HEK293 (cell line): ENCODE results near the gene LRP1B.

Experiments used
- CTCF ChIA-PET: fragments of 350-600 bp; formaldehyde crosslinking; extraction: SDS; loops from one replicate; lab custom pipeline; 2021; ENCODE audit warnings: antibody characterized with exemption; lab: Yijun Ruan, JAX
- POLR2A ChIA-PET: fragments of 300-600 bp; formaldehyde crosslinking; extraction: SDS; loops from one replicate; lab custom pipeline; 2020; ENCODE audit warnings: antibody characterized with exemption, inconsistent platforms; lab: Yijun Ruan, JAX
- H3K27ac ChIP-seq: fragments of 200-500 bp; sonication (Bioruptor generic); 2 replicates; pipeline ENCODE4 v1.5.1; 2014; ENCODE audit warnings: low read depth, low read length, control low read depth, inconsistent platforms; ENCODE audit errors: extremely low read depth
- H3K36me3 ChIP-seq, 2 experiments: fragments of 200-500 bp in 1 of 2; sonication (Bioruptor generic) in 1 of 2; 1 replicate in 1 of 2; 2 replicates in 1 of 2; pipeline ENCODE4 v1.5.1; 2014 to 2017; ENCODE audit warnings: inconsistent platforms in 2 of 2, low read length in 2 of 2; ENCODE audit not compliant: control insufficient read depth in 2 of 2, insufficient read depth in 1 of 2
- H3K4me1 ChIP-seq: fragments of 200-500 bp; sonication (Bioruptor generic); 2 replicates; pipeline ENCODE4 v1.5.1; 2014; ENCODE audit warnings: mild to moderate bottlenecking, low read length, inconsistent platforms; ENCODE audit not compliant: control insufficient read depth, insufficient read depth
- H3K4me3 ChIP-seq: 2 replicates; pipeline ENCODE4 v1.5.1; 2011; ENCODE audit warnings: low read depth, mild to moderate bottlenecking, control low read depth, low read length, moderate library complexity
- H3K9me3 ChIP-seq: fragments of 200-500 bp; sonication (Bioruptor generic); 2 replicates; pipeline ENCODE4 v1.5.1; 2014; ENCODE audit warnings: low read depth, low read length, inconsistent platforms; ENCODE audit not compliant: control insufficient read depth, insufficient read depth
- FEZF1 ChIP-seq: fragments of 450-650 bp; formaldehyde crosslinking; IDR thresholded peaks from 2 replicates; pipeline ENCODE4 v1.5.1; 2016; ENCODE audit warnings: missing biosample characterization, missing genetic modification characterization
- GLIS2 ChIP-seq: fragments of 450-650 bp; formaldehyde crosslinking; IDR thresholded peaks from 2 replicates; pipeline ENCODE4 v1.5.1; 2016; ENCODE audit warnings: missing biosample characterization, missing genetic modification characterization
- HIC1 ChIP-seq: fragments of 450-650 bp; formaldehyde crosslinking; IDR thresholded peaks from 2 replicates; pipeline ENCODE4 v1.5.1; 2016; ENCODE audit warnings: missing biosample characterization, missing genetic modification characterization
- HOXA7 ChIP-seq: sonication (generic); formaldehyde crosslinking; IDR thresholded peaks from 2 replicates; pipeline ENCODE4 v1.8.1; 2022; ENCODE audit warnings: missing genetic modification reagents, borderline replicate concordance
- KLF10 ChIP-seq: fragments of 450-650 bp; IDR thresholded peaks from 2 replicates; pipeline ENCODE4 v1.5.1; 2018; ENCODE audit warnings: missing biosample characterization, mild to moderate bottlenecking, missing genetic modification characterization
- KLF17 ChIP-seq: fragments of 450-650 bp; formaldehyde crosslinking; IDR thresholded peaks from 2 replicates; pipeline ENCODE4 v1.5.1; 2016; ENCODE audit warnings: missing biosample characterization, missing genetic modification characterization
- PATZ1 ChIP-seq: fragments of 450-650 bp; formaldehyde crosslinking; IDR thresholded peaks from 2 replicates; pipeline ENCODE4 v1.5.1; 2016; ENCODE audit warnings: missing biosample characterization, missing genetic modification characterization
- SP7 ChIP-seq: fragments of 450-650 bp; formaldehyde crosslinking; IDR thresholded peaks from 2 replicates; pipeline ENCODE4 v1.5.1; 2016; ENCODE audit warnings: missing biosample characterization, missing genetic modification characterization
- ZNF112 ChIP-seq: fragments of 450-650 bp; formaldehyde crosslinking; IDR thresholded peaks from 2 replicates; pipeline ENCODE4 v1.5.0; 2017; ENCODE audit warnings: missing biosample characterization, missing genetic modification characterization
- ZNF19 ChIP-seq: fragments of 450-650 bp; formaldehyde crosslinking; IDR thresholded peaks from 2 replicates; pipeline ENCODE4; 2016; ENCODE audit warnings: missing biosample characterization, missing genetic modification characterization, low read depth
- ZNF311 ChIP-seq: fragments of 450-650 bp; formaldehyde crosslinking; IDR thresholded peaks from 2 replicates; pipeline ENCODE4 v1.5.1; 2017; ENCODE audit warnings: missing biosample characterization, missing genetic modification characterization, borderline replicate concordance
- ZNF362 ChIP-seq: fragments of 450-650 bp; formaldehyde crosslinking; IDR thresholded peaks from 2 replicates; pipeline ENCODE4 v1.5.1; 2016; ENCODE audit warnings: missing biosample characterization, missing genetic modification characterization
- ZNF398 ChIP-seq: fragments of 450-650 bp; formaldehyde crosslinking; IDR thresholded peaks from 2 replicates; pipeline ENCODE4 v1.5.1; 2017; ENCODE audit warnings: missing biosample characterization, missing genetic modification characterization
- ZNF585B ChIP-seq: fragments of 450-650 bp; formaldehyde crosslinking; IDR thresholded peaks from 2 replicates; pipeline ENCODE4 v1.5.1; 2016; ENCODE audit warnings: missing biosample characterization, missing genetic modification characterization
- ZSCAN16 ChIP-seq: fragments of 450-650 bp; formaldehyde crosslinking; IDR thresholded peaks from 2 replicates; pipeline ENCODE4 v1.5.1; 2016; ENCODE audit warnings: missing biosample characterization, missing genetic modification characterization
- TF ChIP-seq, protein P1 (sequence below): fragments of 450-650 bp; formaldehyde crosslinking; IDR thresholded peaks from 2 replicates; pipeline ENCODE4 v1.5.1; 2016; ENCODE audit warnings: missing biosample characterization, missing genetic modification characterization
- TF ChIP-seq, protein P2 (sequence below): fragments of 450-650 bp; formaldehyde crosslinking; IDR thresholded peaks from 2 replicates; pipeline ENCODE4 v1.5.1; 2016; ENCODE audit warnings: missing biosample characterization, missing genetic modification characterization

Gene LRP1B

DNA sequence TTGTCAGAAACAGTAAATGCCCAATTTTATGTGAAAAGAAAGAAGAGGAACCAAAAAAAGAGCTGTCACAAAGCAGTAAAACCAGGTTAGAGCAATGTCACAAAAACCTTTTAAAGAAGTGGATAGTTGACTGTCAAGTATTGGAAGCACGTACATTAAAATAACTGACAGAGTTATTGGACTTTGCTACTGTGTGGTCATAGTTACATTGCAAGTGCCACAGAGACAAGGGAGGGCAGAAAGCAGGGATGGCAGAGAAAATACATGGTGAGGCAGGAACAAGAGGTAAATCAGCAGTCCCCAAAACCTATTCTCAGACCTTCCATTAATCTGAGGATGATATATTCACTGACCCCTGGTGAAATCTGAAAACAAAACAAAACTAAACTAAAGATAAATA, 116.3 kb downstream of the LRP1B start:
- POLR2A ChIA-PET = no interaction called here
- Histone ChIP-seq H3K9me3 (no peaks in the 10 kb centered on the region), H3K36me3 (no peaks in the 10 kb centered on the region), H3K4me3 (no peak overlapping the region), H3K27ac (no peak overlapping the region)
- CTCF ChIA-PET = interaction anchor here (0.7 kb wide), 1 partner anchor 124 kb away, joined by 3 read pairs; no protein-coding TSS in a partner anchor
- TF ChIP-seq FEZF1 = peak; percentile 50; the same call in 1 of the 2 replicates
- TF ChIP-seq ZSCAN16 (tag by site-specific recombination) = no peak
- TF ChIP-seq, all 188 proteins: peak for 1
- H3K4me1 ChIP-seq = no peaks in the 10 kb centered on the region

- Histone ChIP-seq H3K4me1 (peaks cover 5% of the 10 kb centered on the region), H3K27ac (no peak overlapping the region), H3K36me3 (no peaks in the 10 kb centered on the region), H3K4me3 (no peak overlapping the region), H3K9me3 (no peaks in the 10 kb centered on the region)
- CTCF ChIA-PET = no interaction called here
- TF ChIP-seq KLF10 (tag by site-specific recombination) (no peak), ZNF362 (tag by site-specific recombination) (no peak), ZNF585B (tag by site-specific recombination) (no peak), ZNF112 (no peak), ZNF19 (tag by site-specific recombination) (no peak), ZNF311 (no peak), ZSCAN16 (tag by site-specific recombination) (no peak), HIC1 (tag by site-specific recombination) (no peak), PATZ1 (tag by site-specific recombination) (no peak), HOXA7 (CRISPR knock-in tag) (no peak)
- TF ChIP-seq, protein P1, sequence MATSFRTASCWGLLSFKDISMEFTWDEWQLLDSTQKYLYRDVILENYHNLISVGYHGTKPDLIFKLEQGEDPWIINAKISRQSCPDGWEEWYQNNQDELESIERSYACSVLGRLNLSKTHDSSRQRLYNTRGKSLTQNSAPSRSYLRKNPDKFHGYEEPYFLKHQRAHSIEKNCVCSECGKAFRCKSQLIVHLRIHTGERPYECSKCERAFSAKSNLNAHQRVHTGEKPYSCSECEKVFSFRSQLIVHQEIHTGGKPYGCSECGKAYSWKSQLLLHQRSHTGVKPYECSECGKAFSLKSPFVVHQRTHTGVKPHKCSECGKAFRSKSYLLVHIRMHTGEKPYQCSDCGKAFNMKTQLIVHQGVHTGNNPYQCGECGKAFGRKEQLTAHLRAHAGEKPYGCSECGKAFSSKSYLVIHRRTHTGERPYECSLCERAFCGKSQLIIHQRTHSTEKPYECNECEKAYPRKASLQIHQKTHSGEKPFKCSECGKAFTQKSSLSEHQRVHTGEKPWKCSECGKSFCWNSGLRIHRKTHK (tag by site-specific recombination) = no peak
- POLR2A ChIA-PET = no interaction called here
These were observed 118.0 kb downstream of the LRP1B start for GRCh38 chr2:142012797-142013196.

- Histone ChIP-seq H3K9me3 (no peaks in the 10 kb centered on the region), H3K36me3 (no peaks in the 10 kb centered on the region), H3K4me3 (no peak overlapping the region), H3K27ac (no peak overlapping the region), H3K4me1 (peaks cover 11% of the 10 kb centered on the region)
- CTCF ChIA-PET = no interaction called here
- POLR2A ChIA-PET = interaction anchor here (0.5 kb wide), 1 partner anchor 119 kb away, joined by 3 read pairs; no protein-coding TSS in a partner anchor
- no peak for TF ChIP-seq ZNF311
- no peak for TF ChIP-seq GLIS2
- TF ChIP-seq, protein P2, sequence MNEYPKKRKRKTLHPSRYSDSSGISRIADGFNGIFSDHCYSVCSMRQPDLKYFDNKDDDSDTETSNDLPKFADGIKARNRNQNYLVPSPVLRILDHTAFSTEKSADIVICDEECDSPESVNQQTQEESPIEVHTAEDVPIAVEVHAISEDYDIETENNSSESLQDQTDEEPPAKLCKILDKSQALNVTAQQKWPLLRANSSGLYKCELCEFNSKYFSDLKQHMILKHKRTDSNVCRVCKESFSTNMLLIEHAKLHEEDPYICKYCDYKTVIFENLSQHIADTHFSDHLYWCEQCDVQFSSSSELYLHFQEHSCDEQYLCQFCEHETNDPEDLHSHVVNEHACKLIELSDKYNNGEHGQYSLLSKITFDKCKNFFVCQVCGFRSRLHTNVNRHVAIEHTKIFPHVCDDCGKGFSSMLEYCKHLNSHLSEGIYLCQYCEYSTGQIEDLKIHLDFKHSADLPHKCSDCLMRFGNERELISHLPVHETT (tag by site-specific recombination) = no peak
- no peak for TF ChIP-seq KLF17 (tag by site-specific recombination)
- TF ChIP-seq SP7 = no peak
- no peak for TF ChIP-seq ZNF398 (tag by site-specific recombination)
These were observed 120.1 kb downstream of the LRP1B start for GRCh38 chr2:142010477-142011270.
